Liver (tissue), 3 donors: ENCODE measurements around the gene TNFRSF1B.

Source experiments
- EGR1 ChIP-seq, 2 donors: IDR thresholded peaks; 2 replicates each; pipeline ENCODE4 v1.6.1; 2016 to 2018; ENCODE audit warnings: antibody characterized with exemption in 2 of 2, low read depth in 2 of 2
- GABPA ChIP-seq, 2 donors: IDR thresholded peaks in 1 of 2; conservative IDR thresholded peaks in 1 of 2; 2 replicates each; pipeline ENCODE4 v1.6.1; 2016; ENCODE audit warnings: antibody characterized with exemption in 2 of 2, mild to moderate bottlenecking in 1 of 2, moderate library complexity in 1 of 2
- HNF4A ChIP-seq, 2 donors: conservative IDR thresholded peaks; 2 replicates each; pipeline ENCODE4 v1.6.1; 2016; ENCODE audit warnings: antibody characterized with exemption in 2 of 2, mild to moderate bottlenecking in 2 of 2
- RAD21 ChIP-seq, 2 donors: IDR thresholded peaks; 2 replicates each; pipeline ENCODE4 v1.6.1; 2016; ENCODE audit warnings: antibody characterized with exemption in 2 of 2, mild to moderate bottlenecking in 2 of 2
- RXRA ChIP-seq, 2 donors: IDR thresholded peaks; 2 replicates each; pipeline ENCODE4 v1.6.1; 2017 to 2018; ENCODE audit warnings: antibody characterized with exemption in 2 of 2, mild to moderate bottlenecking in 1 of 2
- YY1 ChIP-seq: IDR thresholded peaks from 2 replicates; pipeline ENCODE4 v1.6.1; 2016; ENCODE audit warnings: antibody characterized with exemption, mild to moderate bottlenecking
- TF ChIP-seq, protein P1 (sequence below): fragments of 150-350 bp; IDR thresholded peaks from 2 replicates; pipeline ENCODE4 v1.5.1; 2017; ENCODE audit warnings: improper control_type of control experiment, low read depth, low read length; ENCODE audit not compliant: missing input control
- TF ChIP-seq, protein P2 (sequence below): IDR thresholded peaks from 2 replicates; pipeline ENCODE4 v1.6.1; 2016; ENCODE audit warnings: antibody characterized with exemption
- TF ChIP-seq, protein P3 (sequence below): IDR thresholded peaks from 2 replicates; pipeline ENCODE4 v1.6.1; 2016; ENCODE audit warnings: antibody characterized with exemption, mild to moderate bottlenecking
- donor health status: healthy.
- donor health status: healthy.

DNA sequence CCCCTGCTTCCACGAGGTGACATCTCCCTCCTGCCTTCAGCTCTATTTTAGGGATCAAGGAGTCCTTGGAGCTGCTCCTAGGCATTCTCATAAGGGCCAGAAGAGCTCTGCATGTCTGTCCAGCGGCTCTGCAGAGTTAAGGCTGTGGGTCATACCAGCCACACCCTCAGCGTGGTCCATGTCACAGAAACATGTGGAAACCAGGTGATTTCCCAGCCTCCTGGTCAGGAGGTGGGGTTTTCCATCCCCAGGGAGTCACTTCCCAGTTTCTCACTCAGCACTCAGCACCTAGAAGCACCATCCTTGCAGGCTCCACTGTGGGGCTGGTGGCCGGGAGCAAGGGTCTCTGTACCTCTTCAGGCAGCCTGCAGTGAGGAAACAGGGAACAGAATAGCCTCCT is 1.4 kb upstream of the TNFRSF1B start:
- TF ChIP-seq, protein P1, sequence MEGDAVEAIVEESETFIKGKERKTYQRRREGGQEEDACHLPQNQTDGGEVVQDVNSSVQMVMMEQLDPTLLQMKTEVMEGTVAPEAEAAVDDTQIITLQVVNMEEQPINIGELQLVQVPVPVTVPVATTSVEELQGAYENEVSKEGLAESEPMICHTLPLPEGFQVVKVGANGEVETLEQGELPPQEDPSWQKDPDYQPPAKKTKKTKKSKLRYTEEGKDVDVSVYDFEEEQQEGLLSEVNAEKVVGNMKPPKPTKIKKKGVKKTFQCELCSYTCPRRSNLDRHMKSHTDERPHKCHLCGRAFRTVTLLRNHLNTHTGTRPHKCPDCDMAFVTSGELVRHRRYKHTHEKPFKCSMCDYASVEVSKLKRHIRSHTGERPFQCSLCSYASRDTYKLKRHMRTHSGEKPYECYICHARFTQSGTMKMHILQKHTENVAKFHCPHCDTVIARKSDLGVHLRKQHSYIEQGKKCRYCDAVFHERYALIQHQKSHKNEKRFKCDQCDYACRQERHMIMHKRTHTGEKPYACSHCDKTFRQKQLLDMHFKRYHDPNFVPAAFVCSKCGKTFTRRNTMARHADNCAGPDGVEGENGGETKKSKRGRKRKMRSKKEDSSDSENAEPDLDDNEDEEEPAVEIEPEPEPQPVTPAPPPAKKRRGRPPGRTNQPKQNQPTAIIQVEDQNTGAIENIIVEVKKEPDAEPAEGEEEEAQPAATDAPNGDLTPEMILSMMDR: no peak
- TF ChIP-seq RAD21 (IDR thresholded peaks at IDR 0.05) (no peak), GABPA (IDR thresholded peaks at IDR 0.05 in 1 of 2, conservative IDR thresholded peaks at IDR 0.05 in 1 of 2) (no peak), YY1 (no peak), RXRA (IDR thresholded peaks at IDR 0.05) (no peak), EGR1 (IDR thresholded peaks at IDR 0.05; ENCODE audit: low read depth in 2 of 2) (no peak), HNF4A (conservative IDR thresholded peaks at IDR 0.05) (no peak)
- TF ChIP-seq, protein P2, sequence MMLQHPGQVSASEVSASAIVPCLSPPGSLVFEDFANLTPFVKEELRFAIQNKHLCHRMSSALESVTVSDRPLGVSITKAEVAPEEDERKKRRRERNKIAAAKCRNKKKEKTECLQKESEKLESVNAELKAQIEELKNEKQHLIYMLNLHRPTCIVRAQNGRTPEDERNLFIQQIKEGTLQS: no peak
- TF ChIP-seq, protein P3, sequence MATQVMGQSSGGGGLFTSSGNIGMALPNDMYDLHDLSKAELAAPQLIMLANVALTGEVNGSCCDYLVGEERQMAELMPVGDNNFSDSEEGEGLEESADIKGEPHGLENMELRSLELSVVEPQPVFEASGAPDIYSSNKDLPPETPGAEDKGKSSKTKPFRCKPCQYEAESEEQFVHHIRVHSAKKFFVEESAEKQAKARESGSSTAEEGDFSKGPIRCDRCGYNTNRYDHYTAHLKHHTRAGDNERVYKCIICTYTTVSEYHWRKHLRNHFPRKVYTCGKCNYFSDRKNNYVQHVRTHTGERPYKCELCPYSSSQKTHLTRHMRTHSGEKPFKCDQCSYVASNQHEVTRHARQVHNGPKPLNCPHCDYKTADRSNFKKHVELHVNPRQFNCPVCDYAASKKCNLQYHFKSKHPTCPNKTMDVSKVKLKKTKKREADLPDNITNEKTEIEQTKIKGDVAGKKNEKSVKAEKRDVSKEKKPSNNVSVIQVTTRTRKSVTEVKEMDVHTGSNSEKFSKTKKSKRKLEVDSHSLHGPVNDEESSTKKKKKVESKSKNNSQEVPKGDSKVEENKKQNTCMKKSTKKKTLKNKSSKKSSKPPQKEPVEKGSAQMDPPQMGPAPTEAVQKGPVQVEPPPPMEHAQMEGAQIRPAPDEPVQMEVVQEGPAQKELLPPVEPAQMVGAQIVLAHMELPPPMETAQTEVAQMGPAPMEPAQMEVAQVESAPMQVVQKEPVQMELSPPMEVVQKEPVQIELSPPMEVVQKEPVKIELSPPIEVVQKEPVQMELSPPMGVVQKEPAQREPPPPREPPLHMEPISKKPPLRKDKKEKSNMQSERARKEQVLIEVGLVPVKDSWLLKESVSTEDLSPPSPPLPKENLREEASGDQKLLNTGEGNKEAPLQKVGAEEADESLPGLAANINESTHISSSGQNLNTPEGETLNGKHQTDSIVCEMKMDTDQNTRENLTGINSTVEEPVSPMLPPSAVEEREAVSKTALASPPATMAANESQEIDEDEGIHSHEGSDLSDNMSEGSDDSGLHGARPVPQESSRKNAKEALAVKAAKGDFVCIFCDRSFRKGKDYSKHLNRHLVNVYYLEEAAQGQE: no peak
